DOHH2 (cell line): ENCODE results near the gene TPSG1.
A peak's percentile ranks its signal among the peaks of the same experiment; 100 is the strongest.

Source experiments
- EZH2phosphoT487 ChIP-seq: fragments of 200-600 bp; sonication (generic); IDR thresholded peaks from 2 replicates; pipeline ENCODE4 v1.6.1; 2017; ENCODE audit warnings: borderline replicate concordance, mild to moderate bottlenecking, antibody characterized with exemption, low read length, moderate library complexity, mixed read lengths
- TF ChIP-seq, protein P1 (sequence below): fragments of 200-600 bp; sonication (generic); IDR thresholded peaks from one replicate; pipeline ENCODE4 v1.5.1; 2014; ENCODE audit warnings: antibody characterized with exemption, mild to moderate bottlenecking, low read depth, low read length; ENCODE audit not compliant: poor library complexity, severe bottlenecking

DNA sequence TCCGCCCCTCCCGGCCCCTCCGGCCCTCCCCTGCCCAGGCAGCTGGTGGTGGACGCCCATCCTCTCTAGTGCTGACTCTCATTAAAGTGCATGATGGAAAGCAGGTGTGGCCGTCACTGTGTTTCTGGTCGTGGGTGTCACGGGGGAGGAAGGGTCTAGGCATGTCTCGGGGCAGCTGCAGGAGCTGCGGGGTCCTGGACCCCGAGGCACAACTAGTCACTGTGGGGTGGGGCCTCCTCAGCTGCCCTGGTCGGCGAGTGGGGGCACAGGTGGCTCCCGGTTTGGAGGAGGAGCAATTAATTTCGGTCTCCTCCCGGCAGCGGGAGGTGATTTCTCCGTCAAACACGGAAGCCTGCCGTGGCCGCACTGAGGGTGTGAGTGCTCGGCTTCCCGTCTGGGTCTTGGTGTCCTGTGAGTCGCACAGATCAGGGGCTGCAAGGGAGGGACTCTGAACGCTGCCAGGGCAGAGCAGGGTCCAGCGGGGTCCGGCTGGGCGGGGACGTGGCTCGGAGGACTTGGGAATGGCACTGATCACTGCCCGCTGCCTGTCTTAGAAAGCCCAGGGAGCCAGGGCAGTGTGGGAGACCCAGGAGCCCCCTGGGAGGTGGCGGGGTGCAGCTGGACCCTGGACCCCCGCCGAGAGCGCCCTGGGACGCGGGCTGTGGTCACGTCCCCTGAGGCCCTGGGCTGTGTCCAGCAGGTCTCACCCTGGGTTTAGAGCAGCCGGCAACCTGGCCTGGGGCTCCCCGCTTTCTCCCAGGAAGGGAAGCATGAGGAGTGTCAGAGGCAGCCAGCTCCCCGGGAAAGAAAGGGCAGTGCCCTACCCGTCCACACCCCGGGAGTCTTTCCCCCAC, 34.1 kb upstream of the TPSG1 start:
- TF ChIP-seq, protein P1, sequence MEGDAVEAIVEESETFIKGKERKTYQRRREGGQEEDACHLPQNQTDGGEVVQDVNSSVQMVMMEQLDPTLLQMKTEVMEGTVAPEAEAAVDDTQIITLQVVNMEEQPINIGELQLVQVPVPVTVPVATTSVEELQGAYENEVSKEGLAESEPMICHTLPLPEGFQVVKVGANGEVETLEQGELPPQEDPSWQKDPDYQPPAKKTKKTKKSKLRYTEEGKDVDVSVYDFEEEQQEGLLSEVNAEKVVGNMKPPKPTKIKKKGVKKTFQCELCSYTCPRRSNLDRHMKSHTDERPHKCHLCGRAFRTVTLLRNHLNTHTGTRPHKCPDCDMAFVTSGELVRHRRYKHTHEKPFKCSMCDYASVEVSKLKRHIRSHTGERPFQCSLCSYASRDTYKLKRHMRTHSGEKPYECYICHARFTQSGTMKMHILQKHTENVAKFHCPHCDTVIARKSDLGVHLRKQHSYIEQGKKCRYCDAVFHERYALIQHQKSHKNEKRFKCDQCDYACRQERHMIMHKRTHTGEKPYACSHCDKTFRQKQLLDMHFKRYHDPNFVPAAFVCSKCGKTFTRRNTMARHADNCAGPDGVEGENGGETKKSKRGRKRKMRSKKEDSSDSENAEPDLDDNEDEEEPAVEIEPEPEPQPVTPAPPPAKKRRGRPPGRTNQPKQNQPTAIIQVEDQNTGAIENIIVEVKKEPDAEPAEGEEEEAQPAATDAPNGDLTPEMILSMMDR = no peak
- peak; percentile 38; the same call in 1 of the 2 replicates for TF ChIP-seq EZH2phosphoT487
